ENCODE data around the gene TMSB4X.
"Not testable (repeated sequence)": the region's sequence is repeated elsewhere in the genome, so short reads cannot be mapped to it uniquely, and the experiment has no call there.

Gene TMSB4X

DNA sequence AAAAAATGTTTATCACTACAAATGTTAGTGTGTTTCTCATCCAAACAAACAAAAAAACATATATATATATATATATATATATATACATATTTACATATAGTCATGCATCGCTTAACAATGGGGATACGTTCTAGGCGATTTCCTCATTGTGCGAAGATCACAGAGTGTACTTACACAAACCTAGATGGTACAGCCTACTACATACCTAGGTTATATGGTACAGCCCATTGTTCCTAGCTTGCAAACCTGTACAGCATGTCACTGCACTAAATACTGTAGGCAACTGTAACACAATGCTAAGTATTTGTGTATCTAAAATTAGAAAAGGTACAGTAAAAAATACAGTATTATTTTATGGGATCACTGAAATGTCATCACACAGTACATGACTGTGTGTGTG lies 16.4 kb upstream of the TMSB4X start:
- DNase-seq (ENCODE audit: low read depth, low spot score) = no peak
- Histone ChIP-seq H3K36me3 (ENCODE audit: insufficient read depth, low read length) (no peaks in the 10 kb centered on the region), H3K27ac (no peak overlapping the region), H3K9ac (ENCODE audit: insufficient read length) (no peak overlapping the region), H3K9me3 (ENCODE audit: low read depth, low read length) (no peaks in the 10 kb centered on the region), H3K4me3 (no peak overlapping the region)
- TF ChIP-seq FOXP2 (optimal IDR thresholded peaks at IDR 0.05; ENCODE audit: control extremely low read depth, extremely low read length, insufficient read depth) = no peak
- TF ChIP-seq POLR2AphosphoS5 (IDR thresholded peaks at IDR 0.05; ENCODE audit: borderline replicate concordance, low read depth, low read length) = no peak
- TF ChIP-seq EZH2 (IDR thresholded peaks at IDR 0.05) = no peak

DNA sequence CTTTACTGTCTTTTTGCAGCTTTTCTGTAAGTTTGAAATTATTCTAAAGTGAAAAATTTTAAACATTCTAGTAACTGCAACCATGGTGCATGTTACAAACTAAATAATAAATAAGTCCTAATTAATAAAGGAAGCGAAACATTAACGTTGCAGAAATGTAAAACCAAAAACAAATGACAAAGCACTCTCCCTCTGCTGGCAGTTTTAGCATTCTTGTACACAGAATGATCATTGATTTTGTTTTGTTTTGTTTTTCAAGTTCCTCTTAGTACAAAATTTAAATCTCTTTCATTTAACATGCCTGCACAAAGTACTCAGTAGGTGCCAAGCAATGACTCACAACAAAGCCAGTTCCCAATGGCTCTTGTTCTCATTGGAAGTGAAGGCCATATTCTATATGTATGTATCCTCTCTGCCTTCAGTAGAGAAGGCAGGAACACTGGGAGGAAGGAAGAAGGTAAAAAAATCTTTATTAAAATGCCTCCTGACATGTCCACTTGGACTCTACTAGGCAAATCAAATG lies 13.7 kb upstream of the TMSB4X start:
- H3K27ac ChIP-seq = no peak overlapping the region
- TF ChIP-seq FOXP2 (optimal IDR thresholded peaks at IDR 0.05; ENCODE audit: control extremely low read depth, extremely low read length, insufficient read depth) = no peak
- no peak for TF ChIP-seq POLR2AphosphoS5 (IDR thresholded peaks at IDR 0.05; ENCODE audit: borderline replicate concordance, low read depth, low read length)
- TF ChIP-seq EZH2 (IDR thresholded peaks at IDR 0.05) = no peak
- no peaks in the 10 kb centered on the region for H3K9me3 ChIP-seq (ENCODE audit: low read depth, low read length)
- no peak for DNase-seq (ENCODE audit: low read depth, low spot score)
- no peak overlapping the region for H3K9ac ChIP-seq (ENCODE audit: insufficient read length)
- no peaks in the 10 kb centered on the region for H3K36me3 ChIP-seq (ENCODE audit: insufficient read depth, low read length)
- H3K4me3 ChIP-seq = no peak overlapping the region

GRCh38 chrX:12962041-12962504 lies 12.8 kb upstream of the TMSB4X start:
- H3K9me3 ChIP-seq (ENCODE audit: low read depth, low read length) = no peaks in the 10 kb centered on the region
- no peak overlapping the region for H3K27ac ChIP-seq
- no peak overlapping the region for H3K4me3 ChIP-seq
- TF ChIP-seq POLR2AphosphoS5 (IDR thresholded peaks at IDR 0.05; ENCODE audit: borderline replicate concordance, low read depth, low read length) (no peak), FOXP2 (optimal IDR thresholded peaks at IDR 0.05; ENCODE audit: control extremely low read depth, extremely low read length, insufficient read depth) (no peak), EZH2 (IDR thresholded peaks at IDR 0.05) (no peak)
- DNase-seq (ENCODE audit: low read depth, low spot score) = no peak
- H3K36me3 ChIP-seq (ENCODE audit: insufficient read depth, low read length) = no peaks in the 10 kb centered on the region
- no peak overlapping the region for H3K9ac ChIP-seq (ENCODE audit: insufficient read length)

DNA sequence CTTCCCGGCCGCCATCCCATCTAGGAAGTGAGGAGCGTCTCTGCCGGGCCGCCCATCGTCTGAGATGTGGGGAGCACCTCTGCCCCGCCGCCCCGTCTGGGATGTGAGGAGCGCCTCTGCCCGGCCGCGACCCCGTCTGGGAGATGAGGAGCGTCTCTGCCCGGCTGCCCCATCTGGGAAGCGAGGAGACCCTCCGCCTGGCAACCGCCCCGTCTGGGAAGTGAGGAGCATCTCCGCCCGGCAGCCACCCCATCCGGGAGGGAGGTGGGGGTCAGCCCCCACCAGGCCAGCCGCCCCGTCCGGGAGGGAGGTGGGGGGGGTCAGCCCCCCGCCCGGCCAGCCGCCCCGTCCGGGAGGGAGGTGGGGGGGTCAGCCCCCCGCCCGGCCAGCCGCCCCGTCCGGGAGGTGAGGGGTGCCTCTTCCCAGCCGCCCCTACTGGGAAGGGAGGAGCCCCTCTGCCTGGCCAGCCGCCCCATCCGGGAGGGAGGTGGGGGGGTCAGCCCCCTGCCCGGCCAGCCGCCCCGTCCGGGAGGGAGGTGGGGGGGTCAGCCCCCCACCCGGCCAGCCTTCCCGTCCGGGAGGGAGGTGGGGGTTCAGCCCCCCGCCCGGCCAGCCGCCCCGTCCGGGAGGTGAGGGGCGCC lies 11.6 kb upstream of the TMSB4X start:
- not testable (repeated sequence) for DNase-seq (ENCODE audit: low read depth, low spot score); H3K9me3 ChIP-seq (ENCODE audit: low read depth, low read length)

DNA sequence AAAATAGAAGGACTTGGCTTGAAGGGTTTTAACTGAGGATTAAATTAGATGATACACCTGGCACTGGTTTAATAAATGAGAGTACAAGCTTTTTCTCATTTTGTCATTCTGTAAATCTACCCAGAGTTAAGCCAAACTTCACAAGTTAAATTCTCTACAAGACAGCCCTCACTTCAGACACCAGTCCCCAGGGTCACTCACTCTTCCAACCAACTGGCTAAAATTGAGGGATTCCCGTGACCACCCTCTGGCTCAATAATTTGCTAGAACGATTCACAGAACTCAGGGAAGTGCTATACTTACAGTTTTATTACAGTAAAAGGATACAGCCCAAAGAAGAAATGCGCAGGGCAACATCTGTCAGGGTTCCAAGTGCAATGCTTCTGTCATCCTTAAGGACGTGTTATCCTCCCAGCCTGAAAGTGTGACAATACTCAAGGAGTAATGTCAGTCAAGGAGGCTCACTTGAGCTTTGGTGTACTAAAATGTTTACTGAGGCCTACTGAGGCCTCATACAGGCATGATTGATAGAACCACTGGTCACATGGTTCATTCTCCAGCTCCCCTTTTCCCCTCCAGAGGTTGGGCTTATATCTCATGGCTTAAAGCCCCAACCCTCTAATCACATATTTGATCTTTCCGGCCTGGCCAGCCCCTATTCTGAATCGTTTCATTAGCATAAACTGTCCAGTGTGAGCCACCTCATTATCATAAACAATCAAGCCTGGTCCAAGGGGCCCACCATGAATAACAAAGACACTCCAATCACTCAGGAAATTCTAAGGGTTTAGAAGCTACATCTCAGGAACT lies 9.6 kb upstream of the TMSB4X start:
- H3K9ac ChIP-seq (ENCODE audit: insufficient read length) = no peak overlapping the region
- H3K27ac ChIP-seq = no peak overlapping the region
- H3K4me3 ChIP-seq = no peak overlapping the region
- H3K9me3 ChIP-seq (ENCODE audit: low read depth, low read length) = no peaks in the 10 kb centered on the region
- H3K36me3 ChIP-seq (ENCODE audit: insufficient read depth, low read length) = no peaks in the 10 kb centered on the region
- no peak for DNase-seq (ENCODE audit: low read depth, low spot score)
- no peak for TF ChIP-seq EZH2 (IDR thresholded peaks at IDR 0.05)
- TF ChIP-seq FOXP2 (optimal IDR thresholded peaks at IDR 0.05; ENCODE audit: control extremely low read depth, extremely low read length, insufficient read depth) = no peak
- no peak for TF ChIP-seq POLR2AphosphoS5 (IDR thresholded peaks at IDR 0.05; ENCODE audit: borderline replicate concordance, low read depth, low read length)

More for the DNA sequence above, 11.6 kb upstream of the TMSB4X start:
- not testable (repeated sequence) for H3K27ac ChIP-seq; H3K9ac ChIP-seq (ENCODE audit: insufficient read length); H3K36me3 ChIP-seq (ENCODE audit: insufficient read depth, low read length); H3K4me3 ChIP-seq

- Histone ChIP-seq H3K27ac (no peak overlapping the region), H3K9ac (ENCODE audit: insufficient read length) (no peak overlapping the region), H3K36me3 (ENCODE audit: insufficient read depth, low read length) (no peaks in the 10 kb centered on the region), H3K9me3 (ENCODE audit: low read depth, low read length) (no peaks in the 10 kb centered on the region), H3K4me3 (no peak overlapping the region)
- no peak for DNase-seq (ENCODE audit: low read depth, low spot score)
- no peak for TF ChIP-seq POLR2AphosphoS5 (IDR thresholded peaks at IDR 0.05; ENCODE audit: borderline replicate concordance, low read depth, low read length)
- no peak for TF ChIP-seq EZH2 (IDR thresholded peaks at IDR 0.05)
- no peak for TF ChIP-seq FOXP2 (optimal IDR thresholded peaks at IDR 0.05; ENCODE audit: control extremely low read depth, extremely low read length, insufficient read depth)
These were observed 8.8 kb upstream of the TMSB4X start for GRCh38 chrX:12966151-12966550.

DNA sequence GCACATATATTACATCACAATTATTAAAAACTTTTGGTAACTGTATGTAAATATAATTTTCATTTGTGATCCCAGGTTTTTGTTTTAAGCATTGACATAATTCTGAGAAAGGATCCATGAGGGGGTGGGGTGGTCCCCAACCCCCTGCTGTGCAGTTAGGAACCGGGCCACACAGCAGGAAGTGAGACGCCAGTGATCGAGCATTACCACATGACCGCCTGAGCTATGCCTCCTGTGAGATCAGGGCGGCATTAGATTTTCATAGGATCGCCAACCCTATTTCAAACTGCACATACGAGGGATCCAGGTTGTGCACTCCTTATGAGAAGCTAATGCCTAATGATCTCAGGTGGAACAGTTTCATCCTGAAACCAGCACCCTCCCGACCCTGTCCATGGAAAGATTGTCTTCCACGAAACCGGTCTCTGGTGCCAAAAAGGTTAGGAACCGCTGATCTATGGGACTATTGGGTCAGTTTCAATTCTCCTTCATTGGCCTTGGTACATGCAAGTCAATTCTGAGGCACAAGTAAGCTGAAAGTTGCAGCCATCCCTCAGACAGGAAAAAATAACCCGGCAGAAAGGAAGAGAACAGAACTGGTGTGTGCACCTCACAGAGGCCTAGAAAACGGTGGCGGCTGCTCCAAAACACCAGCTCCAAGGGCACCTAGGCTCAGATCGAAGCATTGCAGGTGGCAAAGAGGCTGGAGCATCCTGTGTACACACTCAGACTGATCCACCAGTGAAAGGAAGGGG lies 7.0 kb upstream of the TMSB4X start:
- H3K36me3 ChIP-seq (ENCODE audit: insufficient read depth, low read length) = no peaks in the 10 kb centered on the region
- TF ChIP-seq POLR2AphosphoS5 (IDR thresholded peaks at IDR 0.05; ENCODE audit: borderline replicate concordance, low read depth, low read length) (no peak), EZH2 (IDR thresholded peaks at IDR 0.05) (no peak), FOXP2 (optimal IDR thresholded peaks at IDR 0.05; ENCODE audit: control extremely low read depth, extremely low read length, insufficient read depth) (no peak)
- no peak overlapping the region for H3K27ac ChIP-seq
- H3K9ac ChIP-seq (ENCODE audit: insufficient read length) = no peak overlapping the region
- no peak overlapping the region for H3K4me3 ChIP-seq
- H3K9me3 ChIP-seq (ENCODE audit: low read depth, low read length) = no peaks in the 10 kb centered on the region
- DNase-seq (ENCODE audit: low read depth, low spot score) = no peak

GRCh38 chrX:12970691-12971202 lies 4.2 kb upstream of the TMSB4X start:
- Histone ChIP-seq H3K4me3 (no peak overlapping the region), H3K9me3 (ENCODE audit: low read depth, low read length) (no peaks in the 10 kb centered on the region), H3K9ac (ENCODE audit: insufficient read length) (no peak overlapping the region), H3K27ac (no peak overlapping the region), H3K36me3 (ENCODE audit: insufficient read depth, low read length) (no peaks in the 10 kb centered on the region)
- TF ChIP-seq POLR2AphosphoS5 (IDR thresholded peaks at IDR 0.05; ENCODE audit: borderline replicate concordance, low read depth, low read length) = no peak
- no peak for TF ChIP-seq EZH2 (IDR thresholded peaks at IDR 0.05)
- no peak for TF ChIP-seq FOXP2 (optimal IDR thresholded peaks at IDR 0.05; ENCODE audit: control extremely low read depth, extremely low read length, insufficient read depth)
- DNase-seq (ENCODE audit: low read depth, low spot score) = no peak
